ENCODE measurements around the gene ANAPC10. TPM values are rescaled to one million over a fixed set of nuclear protein-coding genes. Genes with fewer than 3 reads are reported as not detected.

ANAPC10 gene
- total RNA-seq, 1 experiment from 2014 or later: 22.9 TPM

- no peak for DNase-seq
- Histone ChIP-seq H3K36me3 (replicated peaks; ENCODE audit: control insufficient read depth, insufficient read depth, low read length) (peaks cover 4% of the 10 kb centered on the region), H3K27me3 (ENCODE audit: control insufficient read depth, insufficient read depth, low read length) (no peaks in the 10 kb centered on the region), H3K4me3 (ENCODE audit: insufficient read depth, low read depth, low read length) (peak overlapping the region; percentile 91)
Measured at GRCh38 chr4:145097331-145097820, 620 bp downstream of the ANAPC10 start.

- Histone ChIP-seq H3K36me3 (replicated peaks; ENCODE audit: control insufficient read depth, insufficient read depth, low read length) (peaks cover 4% of the 10 kb centered on the region), H3K4me3 (ENCODE audit: insufficient read depth, low read depth, low read length) (no peak overlapping the region), H3K27me3 (ENCODE audit: control insufficient read depth, insufficient read depth, low read length) (no peaks in the 10 kb centered on the region)
- DNase-seq: no peak
Measured at GRCh38 chr4:145093638-145094037, 4.4 kb downstream of the ANAPC10 start.

GRCh38 chr4:145090380-145090779, 7.6 kb downstream of the ANAPC10 start:
- Histone ChIP-seq H3K36me3 (replicated peaks; ENCODE audit: control insufficient read depth, insufficient read depth, low read length) (peaks cover 3% of the 10 kb centered on the region), H3K4me3 (ENCODE audit: insufficient read depth, low read depth, low read length) (no peak overlapping the region), H3K27me3 (ENCODE audit: control insufficient read depth, insufficient read depth, low read length) (no peaks in the 10 kb centered on the region)
- no peak for DNase-seq

- Histone ChIP-seq H3K4me3 (ENCODE audit: insufficient read depth, low read depth, low read length) (no peak overlapping the region), H3K27me3 (ENCODE audit: control insufficient read depth, insufficient read depth, low read length) (no peaks in the 10 kb centered on the region), H3K36me3 (replicated peaks; ENCODE audit: control insufficient read depth, insufficient read depth, low read length) (no peaks in the 10 kb centered on the region)
- no peak for DNase-seq
Measured at GRCh38 chr4:145083891-145084605, 13.9 kb downstream of the ANAPC10 start.

GRCh38 chr4:145081756-145082155, 16.2 kb downstream of the ANAPC10 start:
- no peaks in the 10 kb centered on the region for H3K27me3 ChIP-seq (ENCODE audit: control insufficient read depth, insufficient read depth, low read length)
- H3K4me3 ChIP-seq (ENCODE audit: insufficient read depth, low read depth, low read length): no peak overlapping the region
- DNase-seq: no peak
- H3K36me3 ChIP-seq (replicated peaks; ENCODE audit: control insufficient read depth, insufficient read depth, low read length): no peaks in the 10 kb centered on the region

GRCh38 chr4:145076469-145076855, 21.5 kb downstream of the ANAPC10 start:
- H3K4me3 ChIP-seq (ENCODE audit: insufficient read depth, low read depth, low read length): no peak overlapping the region
- H3K27me3 ChIP-seq (ENCODE audit: control insufficient read depth, insufficient read depth, low read length): no peaks in the 10 kb centered on the region
- no peak for DNase-seq
- H3K36me3 ChIP-seq (replicated peaks; ENCODE audit: control insufficient read depth, insufficient read depth, low read length): no peaks in the 10 kb centered on the region

- Histone ChIP-seq H3K36me3 (replicated peaks; ENCODE audit: control insufficient read depth, insufficient read depth, low read length) (no peaks in the 10 kb centered on the region), H3K27me3 (ENCODE audit: control insufficient read depth, insufficient read depth, low read length) (no peaks in the 10 kb centered on the region), H3K4me3 (ENCODE audit: insufficient read depth, low read depth, low read length) (no peak overlapping the region)
- no peak for DNase-seq
Measured at GRCh38 chr4:145075742-145076468, 22.1 kb downstream of the ANAPC10 start.

- H3K27me3 ChIP-seq (ENCODE audit: control insufficient read depth, insufficient read depth, low read length): no peaks in the 10 kb centered on the region
- no peak overlapping the region for H3K4me3 ChIP-seq (ENCODE audit: insufficient read depth, low read depth, low read length)
- H3K36me3 ChIP-seq (replicated peaks; ENCODE audit: control insufficient read depth, insufficient read depth, low read length): no peaks in the 10 kb centered on the region
- no peak for DNase-seq
Measured at GRCh38 chr4:145071560-145071959, 26.4 kb downstream of the ANAPC10 start.

- H3K27me3 ChIP-seq (ENCODE audit: control insufficient read depth, insufficient read depth, low read length): no peaks in the 10 kb centered on the region
- DNase-seq: no peak
- H3K4me3 ChIP-seq (ENCODE audit: insufficient read depth, low read depth, low read length): no peak overlapping the region
- H3K36me3 ChIP-seq (replicated peaks; ENCODE audit: control insufficient read depth, insufficient read depth, low read length): no peaks in the 10 kb centered on the region
Measured at GRCh38 chr4:145069361-145069760, 28.6 kb downstream of the ANAPC10 start.

GRCh38 chr4:145066063-145066501, 31.9 kb downstream of the ANAPC10 start:
- Histone ChIP-seq H3K27me3 (ENCODE audit: control insufficient read depth, insufficient read depth, low read length) (no peaks in the 10 kb centered on the region), H3K4me3 (ENCODE audit: insufficient read depth, low read depth, low read length) (no peak overlapping the region), H3K36me3 (replicated peaks; ENCODE audit: control insufficient read depth, insufficient read depth, low read length) (no peaks in the 10 kb centered on the region)
- peak; percentile 15 for DNase-seq

GRCh38 chr4:145061318-145061920, 36.6 kb downstream of the ANAPC10 start:
- no peaks in the 10 kb centered on the region for H3K27me3 ChIP-seq (ENCODE audit: control insufficient read depth, insufficient read depth, low read length)
- DNase-seq: no peak

GRCh38 chr4:145058256-145058655, 39.7 kb downstream of the ANAPC10 start:
- H3K4me3 ChIP-seq (ENCODE audit: insufficient read depth, low read depth, low read length): no peak overlapping the region
- DNase-seq: no peak

More at GRCh38 chr4:145061318-145061920, 36.6 kb downstream of the ANAPC10 start:
- Histone ChIP-seq H3K36me3 (replicated peaks; ENCODE audit: control insufficient read depth, insufficient read depth, low read length) (no peaks in the 10 kb centered on the region), H3K4me3 (ENCODE audit: insufficient read depth, low read depth, low read length) (no peak overlapping the region)

GRCh38 chr4:145056325-145057130, 41.5 kb downstream of the ANAPC10 start:
- H3K27me3 ChIP-seq (ENCODE audit: control insufficient read depth, insufficient read depth, low read length): no peaks in the 10 kb centered on the region
- H3K36me3 ChIP-seq (replicated peaks; ENCODE audit: control insufficient read depth, insufficient read depth, low read length): no peaks in the 10 kb centered on the region
- no peak overlapping the region for H3K4me3 ChIP-seq (ENCODE audit: insufficient read depth, low read depth, low read length)
- DNase-seq: no peak

More at GRCh38 chr4:145058256-145058655, 39.7 kb downstream of the ANAPC10 start:
- H3K27me3 ChIP-seq (ENCODE audit: control insufficient read depth, insufficient read depth, low read length): no peaks in the 10 kb centered on the region
- no peaks in the 10 kb centered on the region for H3K36me3 ChIP-seq (replicated peaks; ENCODE audit: control insufficient read depth, insufficient read depth, low read length)
